ENCODE measurements around the gene DMKN. TPM values are rescaled to one million over a fixed set of nuclear protein-coding genes. Genes with fewer than 3 reads are reported as not detected.

The DMKN gene
- total and polyA plus RNA-seq, 2 of the 8 experiments (the other 6 are each of a cell fraction or from before 2014, with no cell fraction given): 290 to 330 TPM

- TF ChIP-seq, protein P1, sequence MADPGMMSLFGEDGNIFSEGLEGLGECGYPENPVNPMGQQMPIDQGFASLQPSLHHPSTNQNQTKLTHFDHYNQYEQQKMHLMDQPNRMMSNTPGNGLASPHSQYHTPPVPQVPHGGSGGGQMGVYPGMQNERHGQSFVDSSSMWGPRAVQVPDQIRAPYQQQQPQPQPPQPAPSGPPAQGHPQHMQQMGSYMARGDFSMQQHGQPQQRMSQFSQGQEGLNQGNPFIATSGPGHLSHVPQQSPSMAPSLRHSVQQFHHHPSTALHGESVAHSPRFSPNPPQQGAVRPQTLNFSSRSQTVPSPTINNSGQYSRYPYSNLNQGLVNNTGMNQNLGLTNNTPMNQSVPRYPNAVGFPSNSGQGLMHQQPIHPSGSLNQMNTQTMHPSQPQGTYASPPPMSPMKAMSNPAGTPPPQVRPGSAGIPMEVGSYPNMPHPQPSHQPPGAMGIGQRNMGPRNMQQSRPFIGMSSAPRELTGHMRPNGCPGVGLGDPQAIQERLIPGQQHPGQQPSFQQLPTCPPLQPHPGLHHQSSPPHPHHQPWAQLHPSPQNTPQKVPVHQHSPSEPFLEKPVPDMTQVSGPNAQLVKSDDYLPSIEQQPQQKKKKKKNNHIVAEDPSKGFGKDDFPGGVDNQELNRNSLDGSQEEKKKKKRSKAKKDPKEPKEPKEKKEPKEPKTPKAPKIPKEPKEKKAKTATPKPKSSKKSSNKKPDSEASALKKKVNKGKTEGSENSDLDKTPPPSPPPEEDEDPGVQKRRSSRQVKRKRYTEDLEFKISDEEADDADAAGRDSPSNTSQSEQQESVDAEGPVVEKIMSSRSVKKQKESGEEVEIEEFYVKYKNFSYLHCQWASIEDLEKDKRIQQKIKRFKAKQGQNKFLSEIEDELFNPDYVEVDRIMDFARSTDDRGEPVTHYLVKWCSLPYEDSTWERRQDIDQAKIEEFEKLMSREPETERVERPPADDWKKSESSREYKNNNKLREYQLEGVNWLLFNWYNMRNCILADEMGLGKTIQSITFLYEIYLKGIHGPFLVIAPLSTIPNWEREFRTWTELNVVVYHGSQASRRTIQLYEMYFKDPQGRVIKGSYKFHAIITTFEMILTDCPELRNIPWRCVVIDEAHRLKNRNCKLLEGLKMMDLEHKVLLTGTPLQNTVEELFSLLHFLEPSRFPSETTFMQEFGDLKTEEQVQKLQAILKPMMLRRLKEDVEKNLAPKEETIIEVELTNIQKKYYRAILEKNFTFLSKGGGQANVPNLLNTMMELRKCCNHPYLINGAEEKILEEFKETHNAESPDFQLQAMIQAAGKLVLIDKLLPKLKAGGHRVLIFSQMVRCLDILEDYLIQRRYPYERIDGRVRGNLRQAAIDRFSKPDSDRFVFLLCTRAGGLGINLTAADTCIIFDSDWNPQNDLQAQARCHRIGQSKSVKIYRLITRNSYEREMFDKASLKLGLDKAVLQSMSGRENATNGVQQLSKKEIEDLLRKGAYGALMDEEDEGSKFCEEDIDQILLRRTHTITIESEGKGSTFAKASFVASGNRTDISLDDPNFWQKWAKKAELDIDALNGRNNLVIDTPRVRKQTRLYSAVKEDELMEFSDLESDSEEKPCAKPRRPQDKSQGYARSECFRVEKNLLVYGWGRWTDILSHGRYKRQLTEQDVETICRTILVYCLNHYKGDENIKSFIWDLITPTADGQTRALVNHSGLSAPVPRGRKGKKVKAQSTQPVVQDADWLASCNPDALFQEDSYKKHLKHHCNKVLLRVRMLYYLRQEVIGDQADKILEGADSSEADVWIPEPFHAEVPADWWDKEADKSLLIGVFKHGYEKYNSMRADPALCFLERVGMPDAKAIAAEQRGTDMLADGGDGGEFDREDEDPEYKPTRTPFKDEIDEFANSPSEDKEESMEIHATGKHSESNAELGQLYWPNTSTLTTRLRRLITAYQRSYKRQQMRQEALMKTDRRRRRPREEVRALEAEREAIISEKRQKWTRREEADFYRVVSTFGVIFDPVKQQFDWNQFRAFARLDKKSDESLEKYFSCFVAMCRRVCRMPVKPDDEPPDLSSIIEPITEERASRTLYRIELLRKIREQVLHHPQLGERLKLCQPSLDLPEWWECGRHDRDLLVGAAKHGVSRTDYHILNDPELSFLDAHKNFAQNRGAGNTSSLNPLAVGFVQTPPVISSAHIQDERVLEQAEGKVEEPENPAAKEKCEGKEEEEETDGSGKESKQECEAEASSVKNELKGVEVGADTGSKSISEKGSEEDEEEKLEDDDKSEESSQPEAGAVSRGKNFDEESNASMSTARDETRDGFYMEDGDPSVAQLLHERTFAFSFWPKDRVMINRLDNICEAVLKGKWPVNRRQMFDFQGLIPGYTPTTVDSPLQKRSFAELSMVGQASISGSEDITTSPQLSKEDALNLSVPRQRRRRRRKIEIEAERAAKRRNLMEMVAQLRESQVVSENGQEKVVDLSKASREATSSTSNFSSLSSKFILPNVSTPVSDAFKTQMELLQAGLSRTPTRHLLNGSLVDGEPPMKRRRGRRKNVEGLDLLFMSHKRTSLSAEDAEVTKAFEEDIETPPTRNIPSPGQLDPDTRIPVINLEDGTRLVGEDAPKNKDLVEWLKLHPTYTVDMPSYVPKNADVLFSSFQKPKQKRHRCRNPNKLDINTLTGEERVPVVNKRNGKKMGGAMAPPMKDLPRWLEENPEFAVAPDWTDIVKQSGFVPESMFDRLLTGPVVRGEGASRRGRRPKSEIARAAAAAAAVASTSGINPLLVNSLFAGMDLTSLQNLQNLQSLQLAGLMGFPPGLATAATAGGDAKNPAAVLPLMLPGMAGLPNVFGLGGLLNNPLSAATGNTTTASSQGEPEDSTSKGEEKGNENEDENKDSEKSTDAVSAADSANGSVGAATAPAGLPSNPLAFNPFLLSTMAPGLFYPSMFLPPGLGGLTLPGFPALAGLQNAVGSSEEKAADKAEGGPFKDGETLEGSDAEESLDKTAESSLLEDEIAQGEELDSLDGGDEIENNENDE (IDR thresholded peaks at IDR 0.05; ENCODE audit: insufficient replicate concordance, low read length): no peak
Observed at GRCh38 chr19:35488677-35489076, 24.8 kb downstream of the DMKN start (continued).

Data from H1 (cell line).